Mesenchymal stem cell (in vitro differentiated cells and primary cell): ENCODE data around the gene SMO. TPM values are rescaled to one million over a fixed set of nuclear protein-coding genes. Genes with fewer than 3 reads are reported as not detected.

ENCODE experiments used
- DNase-seq: peaks from one replicate; pipeline ENCODE4 v3.0.0-alpha.2; 2013
- H2AFZ ChIP-seq: one replicate; pipeline ENCODE4 v1.6.1; 2013; ENCODE audit warnings: low read depth, mild to moderate bottlenecking, control low read depth, inconsistent platforms, low read length, moderate library complexity
- H2AK5ac ChIP-seq: 2 replicates; pipeline ENCODE4 v1.6.1; 2013; ENCODE audit warnings: low read length, moderate library complexity, mild to moderate bottlenecking, inconsistent platforms; ENCODE audit not compliant: severe bottlenecking
- H2BK120ac ChIP-seq: one replicate; pipeline ENCODE4 v1.6.1; 2013; ENCODE audit warnings: low read depth, mild to moderate bottlenecking, inconsistent platforms, low read length, moderate library complexity
- H2BK12ac ChIP-seq, 2 experiments: one replicate each; pipeline ENCODE4 v1.6.1; 2013; ENCODE audit warnings: inconsistent platforms in 2 of 2, low read length in 2 of 2, mild to moderate bottlenecking in 2 of 2, moderate library complexity in 2 of 2, control low read depth in 1 of 2
- H2BK15ac ChIP-seq: one replicate; pipeline ENCODE4 v1.6.1; 2013; ENCODE audit warnings: mild to moderate bottlenecking, low read depth, inconsistent platforms; ENCODE audit not compliant: poor library complexity, severe bottlenecking
- H2BK5ac ChIP-seq: 2 replicates; pipeline ENCODE4 v1.6.1; 2013; ENCODE audit warnings: low read depth, mild to moderate bottlenecking, low read length, control low read depth, inconsistent platforms; ENCODE audit not compliant: poor library complexity, severe bottlenecking
- H3K14ac ChIP-seq, 2 experiments: one replicate each; pipeline ENCODE4 v1.6.1; 2013; ENCODE audit warnings: inconsistent platforms in 2 of 2, low read length in 2 of 2, control low read depth in 1 of 2, mild to moderate bottlenecking in 1 of 2, moderate library complexity in 1 of 2
- H3K18ac ChIP-seq, 2 experiments: one replicate each; pipeline ENCODE4 v1.6.1; 2013; ENCODE audit warnings: inconsistent platforms in 2 of 2, low read length in 2 of 2, control low read depth in 1 of 2, low read depth in 1 of 2, mild to moderate bottlenecking in 1 of 2
- H3K23ac ChIP-seq, 2 experiments: one replicate each; pipeline ENCODE4 v1.6.1; 2013; ENCODE audit warnings: inconsistent platforms in 2 of 2, low read length in 2 of 2, mild to moderate bottlenecking in 2 of 2, moderate library complexity in 2 of 2, control low read depth in 1 of 2
- H3K27ac ChIP-seq: 2 replicates; pipeline ENCODE4 v1.5.1; 2013; ENCODE audit warnings: mild to moderate bottlenecking, moderate library complexity, low read length, control low read depth, inconsistent platforms; ENCODE audit not compliant: poor library complexity, severe bottlenecking
- H3K27me3 ChIP-seq, 2 experiments: 2 replicates each; pipeline versions ENCODE4 v1.6.1 to v1.7.0; 2013; ENCODE audit warnings: low read length in 2 of 2, mild to moderate bottlenecking in 2 of 2, moderate library complexity in 2 of 2, control low read depth in 1 of 2, inconsistent platforms in 1 of 2; ENCODE audit not compliant: control insufficient read depth in 1 of 2, insufficient read depth in 1 of 2
- H3K36me3 ChIP-seq, 2 experiments: 2 replicates each; pipeline versions ENCODE4 v1.6.1 to v1.7.0; 2013; ENCODE audit warnings: low read length in 2 of 2, control low read depth in 1 of 2, inconsistent platforms in 1 of 2, low read depth in 1 of 2, mild to moderate bottlenecking in 1 of 2; ENCODE audit not compliant: insufficient read depth in 2 of 2, control insufficient read depth in 1 of 2
- H3K4ac ChIP-seq, 2 experiments: one replicate each; pipeline ENCODE4 v1.6.1; 2013; ENCODE audit warnings: inconsistent platforms in 2 of 2, low read length in 2 of 2, mild to moderate bottlenecking in 2 of 2, moderate library complexity in 2 of 2, control low read depth in 1 of 2, low read depth in 1 of 2
- H3K4me1 ChIP-seq: 2 replicates; pipeline ENCODE4 v1.6.1; 2013; ENCODE audit warnings: low read depth, low read length, control low read depth; ENCODE audit not compliant: control insufficient read depth, insufficient read depth
- H3K4me2 ChIP-seq: 2 replicates; pipeline ENCODE4 v1.6.1; 2013; ENCODE audit warnings: low read length, mild to moderate bottlenecking, inconsistent platforms; ENCODE audit not compliant: poor library complexity, severe bottlenecking
- H3K4me3 ChIP-seq, 2 experiments: 2 replicates each; pipeline versions ENCODE4 v1.5.1 to v1.7.0; 2013; ENCODE audit warnings: low read length in 2 of 2, mild to moderate bottlenecking in 2 of 2, control low read depth in 1 of 2, low read depth in 1 of 2; ENCODE audit not compliant: insufficient read depth in 1 of 2
- H3K79me1 ChIP-seq: replicated peaks from 2 replicates; pipeline ENCODE4 v1.6.1; 2013; ENCODE audit warnings: mild to moderate bottlenecking, control low read depth, low read length, inconsistent platforms; ENCODE audit not compliant: poor library complexity, severe bottlenecking
- H3K9ac ChIP-seq: 2 replicates; pipeline ENCODE4 v1.7.0; 2013; ENCODE audit warnings: mild to moderate bottlenecking, low read length, moderate library complexity
- H3K9me3 ChIP-seq: 2 replicates; pipeline ENCODE4 v1.7.0; 2013; ENCODE audit warnings: mild to moderate bottlenecking, low read length; ENCODE audit not compliant: control insufficient read depth
- H4K8ac ChIP-seq: one replicate; pipeline ENCODE4 v1.6.1; 2013; ENCODE audit warnings: inconsistent platforms, mild to moderate bottlenecking, low read length, moderate library complexity
- H4K91ac ChIP-seq: one replicate; pipeline ENCODE4 v1.6.1; 2013; ENCODE audit warnings: mild to moderate bottlenecking, low read length, inconsistent platforms
- WGBS: methylation state at CpG from one replicate; pipeline ENCODE4 v1.1.7; 2013; ENCODE audit warnings: mixed read lengths; 5-methylcytosine and 5-hydroxymethylcytosine counted together
- small RNA-seq: library from polyadenylated mRNA; stranded (forward); fragments of <200 nt; extraction: miRNeasy Mini kit (QIAGEN cat#:217004); gene quantifications from one replicate; pipeline ENCODE3, GENCODE V24; 2013; ENCODE audit warnings: low read depth

SMO gene

GRCh38 chr7:129262324-129262723 is 73.9 kb downstream of the SMO start:
- Histone ChIP-seq H3K18ac (no peak overlapping the region), H2AFZ (no peak overlapping the region), H3K4me2 (no peak overlapping the region), H4K8ac (no peak overlapping the region), H3K36me3 (no peaks in the 10 kb centered on the region), H2BK15ac (no peak overlapping the region), H3K27me3 (no peaks in the 10 kb centered on the region), H2BK120ac (no peak overlapping the region), H3K79me1 (peaks cover 9% of the 10 kb centered on the region), H3K14ac (no peak overlapping the region), H3K27ac (no peak overlapping the region), H2BK5ac (no peak overlapping the region), H2AK5ac (no peak overlapping the region), H3K9ac (no peak overlapping the region), H3K4me3 (no peak overlapping the region), H3K23ac (no peak overlapping the region), H3K4me1 (peaks cover 1% of the 10 kb centered on the region), H2BK12ac (no peak overlapping the region), H3K9me3 (no peaks in the 10 kb centered on the region), H3K4ac (no peak overlapping the region), H4K91ac (no peak overlapping the region)
- WGBS: 84% methylated on average over 2 of the region's 2 CpGs
- DNase-seq: peak; percentile 35

Small RNA genes within 50 kb of the gene (small RNA-seq; reads per million reads assigned to genes)
- gene RNY1P11: not detected
